ENCODE data around the gene PDZD2. TPM values are rescaled to one million over a fixed set of nuclear protein-coding genes. Genes with fewer than 3 reads are reported as not detected.

PDZD2 gene
- total RNA-seq, 1 experiment from 2014 or later, result 2.2 TPM

- Histone ChIP-seq H3K9me3 (ENCODE audit: low read depth, low read length, poor library complexity, severe bottlenecking) (no peaks in the 10 kb centered on the region), H3K4me1 (ENCODE audit: insufficient read depth, low read length, poor library complexity, severe bottlenecking) (peaks cover 34% of the 10 kb centered on the region), H3K4me3 (ENCODE audit: low read depth, low read length, poor library complexity, severe bottlenecking) (no peak overlapping the region), H3K27me3 (replicated peaks; ENCODE audit: insufficient read depth, low read depth, low read length, poor library complexity) (no peaks in the 10 kb centered on the region), H3K36me3 (ENCODE audit: insufficient read depth, low read length, poor library complexity, severe bottlenecking) (no peaks in the 10 kb centered on the region), H3K27ac (ENCODE audit: low read depth, low read length, poor library complexity, severe bottlenecking) (no peak overlapping the region)
- ChIA-PET CTCF (interaction anchor here (0.6 to 0.7 kb wide), 2 partner anchors 19 to 1285 kb away, joined by 3 read pairs; no protein-coding TSS in a partner anchor), POLR2A (ENCODE audit: low non-redundant PET) (interaction anchor here (0.6 to 0.7 kb wide), 2 partner anchors 19 to 335 kb away, joined by 3 to 8 read pairs; no protein-coding TSS in a partner anchor)
- no peak for TF ChIP-seq EZH2 (IDR thresholded peaks at IDR 0.05; ENCODE audit: borderline replicate concordance, low read depth, low read length, poor library complexity, severe bottlenecking)
- TF ChIP-seq, protein P1, sequence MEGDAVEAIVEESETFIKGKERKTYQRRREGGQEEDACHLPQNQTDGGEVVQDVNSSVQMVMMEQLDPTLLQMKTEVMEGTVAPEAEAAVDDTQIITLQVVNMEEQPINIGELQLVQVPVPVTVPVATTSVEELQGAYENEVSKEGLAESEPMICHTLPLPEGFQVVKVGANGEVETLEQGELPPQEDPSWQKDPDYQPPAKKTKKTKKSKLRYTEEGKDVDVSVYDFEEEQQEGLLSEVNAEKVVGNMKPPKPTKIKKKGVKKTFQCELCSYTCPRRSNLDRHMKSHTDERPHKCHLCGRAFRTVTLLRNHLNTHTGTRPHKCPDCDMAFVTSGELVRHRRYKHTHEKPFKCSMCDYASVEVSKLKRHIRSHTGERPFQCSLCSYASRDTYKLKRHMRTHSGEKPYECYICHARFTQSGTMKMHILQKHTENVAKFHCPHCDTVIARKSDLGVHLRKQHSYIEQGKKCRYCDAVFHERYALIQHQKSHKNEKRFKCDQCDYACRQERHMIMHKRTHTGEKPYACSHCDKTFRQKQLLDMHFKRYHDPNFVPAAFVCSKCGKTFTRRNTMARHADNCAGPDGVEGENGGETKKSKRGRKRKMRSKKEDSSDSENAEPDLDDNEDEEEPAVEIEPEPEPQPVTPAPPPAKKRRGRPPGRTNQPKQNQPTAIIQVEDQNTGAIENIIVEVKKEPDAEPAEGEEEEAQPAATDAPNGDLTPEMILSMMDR (conservative IDR thresholded peaks at IDR 0.05; ENCODE audit: low read depth, low read length), result no peak
- intact Hi-C loops (cut with micrococcal nuclease; ENCODE audit: unreplicated experiment), result no loop called here
- no TSS peak for BruUV-seq (replicated peaks)
- no peak for DNase-seq (ENCODE audit: low spot score)
These were observed 511.4 kb downstream of the PDZD2 start for GRCh38 chr5:32150366-32150765.

DNA sequence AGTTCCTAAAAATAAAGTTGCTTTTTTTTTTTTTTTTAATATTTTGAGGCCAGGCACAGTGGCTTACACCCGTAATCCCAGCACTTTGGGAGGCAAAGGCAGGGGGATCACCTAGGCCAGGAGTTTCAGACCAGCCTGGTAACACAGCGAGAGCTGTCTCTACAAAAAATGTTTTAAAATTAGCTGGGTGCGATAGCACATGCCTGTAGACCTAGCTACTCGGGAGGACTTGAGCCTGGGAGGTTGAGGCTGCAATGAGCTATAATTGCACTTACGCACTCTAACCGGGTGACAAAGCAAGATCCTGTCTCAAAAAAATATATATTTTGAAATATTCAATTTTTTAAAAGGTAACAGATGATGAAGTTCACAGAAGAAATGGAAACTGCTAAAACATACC, 512.3 kb downstream of the PDZD2 start:
- no peaks in the 10 kb centered on the region for H3K9me3 ChIP-seq (ENCODE audit: low read depth, low read length, poor library complexity, severe bottlenecking)
- ChIA-PET CTCF (no interaction called here), POLR2A (ENCODE audit: low non-redundant PET) (interaction anchor here (0.5 kb wide), 1 partner anchor 13 kb away, joined by 3 read pairs; no protein-coding TSS in a partner anchor)
- H3K36me3 ChIP-seq (ENCODE audit: insufficient read depth, low read length, poor library complexity, severe bottlenecking), result no peaks in the 10 kb centered on the region
- H3K4me1 ChIP-seq (ENCODE audit: insufficient read depth, low read length, poor library complexity, severe bottlenecking), result peaks cover 34% of the 10 kb centered on the region
- TF ChIP-seq, protein P1 (conservative IDR thresholded peaks at IDR 0.05; ENCODE audit: low read depth, low read length), result no peak
- TF ChIP-seq EZH2 (IDR thresholded peaks at IDR 0.05; ENCODE audit: borderline replicate concordance, low read depth, low read length, poor library complexity, severe bottlenecking), result no peak
- intact Hi-C loops (cut with micrococcal nuclease; ENCODE audit: unreplicated experiment), result no loop called here
- no peaks in the 10 kb centered on the region for H3K27me3 ChIP-seq (replicated peaks; ENCODE audit: insufficient read depth, low read depth, low read length, poor library complexity)
- no peak for DNase-seq (ENCODE audit: low spot score)
- no peak overlapping the region for H3K27ac ChIP-seq (ENCODE audit: low read depth, low read length, poor library complexity, severe bottlenecking)
- H3K4me3 ChIP-seq (ENCODE audit: low read depth, low read length, poor library complexity, severe bottlenecking), result no peak overlapping the region
- BruUV-seq (replicated peaks), result no TSS peak

DNA sequence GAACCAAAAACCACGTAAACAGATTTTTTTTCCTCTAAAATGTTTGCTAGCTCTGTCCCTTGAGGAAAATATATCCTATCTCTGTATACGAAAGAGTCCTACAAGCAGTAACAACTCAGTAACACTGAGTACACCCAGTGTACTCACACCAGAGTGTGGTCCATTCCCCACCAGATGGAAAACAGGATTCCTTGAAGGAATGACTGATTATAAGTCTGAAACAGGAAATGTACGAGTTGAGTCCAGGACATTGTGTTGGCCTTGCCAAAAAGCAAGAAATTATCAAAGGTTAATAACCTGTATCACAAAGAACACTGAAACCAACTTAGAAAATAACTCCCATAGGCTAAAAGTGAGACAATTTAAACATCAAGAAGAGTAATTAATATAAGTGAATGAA, 514.8 kb downstream of the PDZD2 start:
- H3K36me3 ChIP-seq (ENCODE audit: insufficient read depth, low read length, poor library complexity, severe bottlenecking), result no peaks in the 10 kb centered on the region
- intact Hi-C loops (cut with micrococcal nuclease; ENCODE audit: unreplicated experiment), result no loop called here
- no peak overlapping the region for H3K4me3 ChIP-seq (ENCODE audit: low read depth, low read length, poor library complexity, severe bottlenecking)
- ChIA-PET POLR2A (ENCODE audit: low non-redundant PET) (interaction anchor here (0.5 kb wide), 1 partner anchor 17 kb away, joined by 4 read pairs; no protein-coding TSS in a partner anchor), CTCF (no interaction called here)
- no peaks in the 10 kb centered on the region for H3K9me3 ChIP-seq (ENCODE audit: low read depth, low read length, poor library complexity, severe bottlenecking)
- H3K27ac ChIP-seq (ENCODE audit: low read depth, low read length, poor library complexity, severe bottlenecking), result no peak overlapping the region
- H3K4me1 ChIP-seq (ENCODE audit: insufficient read depth, low read length, poor library complexity, severe bottlenecking), result peaks cover 25% of the 10 kb centered on the region
- no TSS peak for BruUV-seq (replicated peaks)
- no peak for DNase-seq (ENCODE audit: low spot score)
- no peaks in the 10 kb centered on the region for H3K27me3 ChIP-seq (replicated peaks; ENCODE audit: insufficient read depth, low read depth, low read length, poor library complexity)
- no peak for TF ChIP-seq EZH2 (IDR thresholded peaks at IDR 0.05; ENCODE audit: borderline replicate concordance, low read depth, low read length, poor library complexity, severe bottlenecking)
- TF ChIP-seq, protein P1 (conservative IDR thresholded peaks at IDR 0.05; ENCODE audit: low read depth, low read length), result no peak
